ENCODE results near the gene CFAP77. TPM values are rescaled to one million over a fixed set of nuclear protein-coding genes. Genes with fewer than 3 reads are reported as not detected.
A peak's percentile ranks its signal among the peaks of the same experiment; 100 is the strongest.

CFAP77 gene
- total RNA-seq, 1 experiment from 2014 or later, result not detected

DNA sequence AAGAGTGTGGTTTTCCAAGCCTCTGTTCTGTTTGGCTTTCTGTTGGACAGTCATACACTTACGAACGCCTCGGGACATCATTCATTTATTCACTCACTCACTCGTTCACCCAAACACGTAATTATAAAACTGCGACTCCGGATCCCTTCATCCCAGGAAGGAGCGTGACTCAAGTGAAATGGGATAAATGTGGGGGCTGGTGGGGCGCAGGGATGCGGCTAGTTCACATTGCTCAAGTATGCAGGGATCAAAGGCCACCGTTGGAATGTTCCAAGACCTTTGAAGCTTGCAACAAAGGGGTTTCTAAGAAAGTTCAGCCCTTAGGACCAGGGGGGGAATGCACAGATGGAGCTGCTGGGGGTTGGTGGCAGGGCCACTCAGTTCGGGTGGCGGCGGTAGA lies 64.2 kb downstream of the CFAP77 start:
- BruUV-seq (replicated peaks), result no TSS peak
- Histone ChIP-seq H3K27me3 (replicated peaks; ENCODE audit: insufficient read depth, low read depth, low read length, poor library complexity) (peaks cover 65% of the 10 kb centered on the region), H3K4me1 (ENCODE audit: insufficient read depth, low read length, poor library complexity, severe bottlenecking) (no peaks in the 10 kb centered on the region), H3K4me3 (ENCODE audit: low read depth, low read length, poor library complexity, severe bottlenecking) (no peak overlapping the region), H3K36me3 (ENCODE audit: insufficient read depth, low read length, poor library complexity, severe bottlenecking) (no peaks in the 10 kb centered on the region), H3K9me3 (ENCODE audit: low read depth, low read length, poor library complexity, severe bottlenecking) (no peaks in the 10 kb centered on the region), H3K27ac (ENCODE audit: low read depth, low read length, poor library complexity, severe bottlenecking) (no peak overlapping the region)
- ChIA-PET CTCF (no interaction called here), POLR2A (ENCODE audit: low non-redundant PET) (no interaction called here)
- no peak for DNase-seq (ENCODE audit: low spot score)
- TF ChIP-seq EZH2 (IDR thresholded peaks at IDR 0.05; ENCODE audit: borderline replicate concordance, low read depth, low read length, poor library complexity, severe bottlenecking), result no peak
- TF ChIP-seq, protein P1, sequence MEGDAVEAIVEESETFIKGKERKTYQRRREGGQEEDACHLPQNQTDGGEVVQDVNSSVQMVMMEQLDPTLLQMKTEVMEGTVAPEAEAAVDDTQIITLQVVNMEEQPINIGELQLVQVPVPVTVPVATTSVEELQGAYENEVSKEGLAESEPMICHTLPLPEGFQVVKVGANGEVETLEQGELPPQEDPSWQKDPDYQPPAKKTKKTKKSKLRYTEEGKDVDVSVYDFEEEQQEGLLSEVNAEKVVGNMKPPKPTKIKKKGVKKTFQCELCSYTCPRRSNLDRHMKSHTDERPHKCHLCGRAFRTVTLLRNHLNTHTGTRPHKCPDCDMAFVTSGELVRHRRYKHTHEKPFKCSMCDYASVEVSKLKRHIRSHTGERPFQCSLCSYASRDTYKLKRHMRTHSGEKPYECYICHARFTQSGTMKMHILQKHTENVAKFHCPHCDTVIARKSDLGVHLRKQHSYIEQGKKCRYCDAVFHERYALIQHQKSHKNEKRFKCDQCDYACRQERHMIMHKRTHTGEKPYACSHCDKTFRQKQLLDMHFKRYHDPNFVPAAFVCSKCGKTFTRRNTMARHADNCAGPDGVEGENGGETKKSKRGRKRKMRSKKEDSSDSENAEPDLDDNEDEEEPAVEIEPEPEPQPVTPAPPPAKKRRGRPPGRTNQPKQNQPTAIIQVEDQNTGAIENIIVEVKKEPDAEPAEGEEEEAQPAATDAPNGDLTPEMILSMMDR (conservative IDR thresholded peaks at IDR 0.05; ENCODE audit: low read depth, low read length), result no peak
- intact Hi-C loops (cut with micrococcal nuclease; ENCODE audit: unreplicated experiment), result no loop called here

DNA sequence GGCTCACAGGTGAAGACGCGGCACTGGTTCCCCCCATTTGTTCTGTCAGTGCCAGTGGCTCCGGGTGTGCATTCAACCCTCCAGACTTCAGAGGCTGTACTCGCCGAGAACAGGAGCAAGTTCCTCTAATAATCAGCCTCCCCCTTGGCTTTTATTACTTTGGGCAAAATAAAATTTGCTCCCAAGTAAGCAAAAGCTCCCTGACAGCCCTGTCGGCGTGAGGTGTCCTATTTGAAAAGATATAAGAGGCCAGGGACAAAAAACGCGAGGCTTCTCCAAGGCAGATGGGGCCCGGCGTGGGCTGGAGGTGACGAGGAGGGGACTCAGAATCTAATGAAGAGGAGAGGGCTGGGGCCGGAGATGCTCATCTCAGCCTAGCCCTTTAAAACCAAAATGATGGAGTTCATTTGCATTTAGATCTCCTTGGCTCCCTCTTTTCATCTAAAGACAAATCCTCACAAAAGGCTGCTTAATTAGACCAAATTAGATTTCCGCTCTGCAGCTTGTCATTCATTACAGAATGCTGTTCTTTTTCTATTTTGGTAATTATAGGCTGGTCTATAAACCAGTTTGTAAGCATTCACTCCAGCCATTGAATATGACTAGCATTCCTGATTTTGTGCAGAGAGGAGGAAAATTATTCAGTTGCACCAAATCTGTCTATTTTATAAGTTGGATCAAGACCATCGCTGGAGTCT lies 68.5 kb downstream of the CFAP77 start:
- H3K27me3 ChIP-seq (replicated peaks; ENCODE audit: insufficient read depth, low read depth, low read length, poor library complexity), result peaks cover 76% of the 10 kb centered on the region
- ChIA-PET POLR2A (ENCODE audit: low non-redundant PET) (no interaction called here), CTCF (no interaction called here)
- no TSS peak for BruUV-seq (replicated peaks)
- no peaks in the 10 kb centered on the region for H3K4me1 ChIP-seq (ENCODE audit: insufficient read depth, low read length, poor library complexity, severe bottlenecking)
- no peak overlapping the region for H3K4me3 ChIP-seq (ENCODE audit: low read depth, low read length, poor library complexity, severe bottlenecking)
- no peak overlapping the region for H3K27ac ChIP-seq (ENCODE audit: low read depth, low read length, poor library complexity, severe bottlenecking)
- peak; percentile 15 for DNase-seq (ENCODE audit: low spot score)
- intact Hi-C loops (cut with micrococcal nuclease; ENCODE audit: unreplicated experiment), result no loop called here
- no peaks in the 10 kb centered on the region for H3K9me3 ChIP-seq (ENCODE audit: low read depth, low read length, poor library complexity, severe bottlenecking)
- peak; percentile 63 for TF ChIP-seq EZH2 (IDR thresholded peaks at IDR 0.05; ENCODE audit: borderline replicate concordance, low read depth, low read length, poor library complexity, severe bottlenecking)
- TF ChIP-seq, protein P1 (conservative IDR thresholded peaks at IDR 0.05; ENCODE audit: low read depth, low read length), result no peak
- no peaks in the 10 kb centered on the region for H3K36me3 ChIP-seq (ENCODE audit: insufficient read depth, low read length, poor library complexity, severe bottlenecking)

DNA sequence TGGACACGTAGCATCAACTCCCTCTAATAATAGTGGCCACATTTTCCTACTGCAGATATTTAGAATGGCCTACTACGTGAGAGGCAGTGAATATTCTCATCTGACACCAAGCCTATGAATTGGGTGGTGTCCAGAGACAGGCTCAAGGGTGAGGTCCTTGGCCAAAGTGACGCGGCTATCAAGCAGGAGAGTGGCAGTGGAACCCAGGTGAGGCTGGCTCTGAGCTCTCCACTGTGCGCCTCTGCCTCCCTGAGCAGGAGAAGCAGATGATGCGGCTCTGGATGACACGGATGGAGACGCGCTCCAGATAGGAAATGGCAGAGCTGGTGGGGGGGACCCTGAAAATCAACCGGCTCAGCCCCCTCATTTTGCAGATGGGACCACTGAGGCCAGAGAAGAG lies 69.7 kb downstream of the CFAP77 start:
- TF ChIP-seq EZH2 (IDR thresholded peaks at IDR 0.05; ENCODE audit: borderline replicate concordance, low read depth, low read length, poor library complexity, severe bottlenecking), result no peak
- TF ChIP-seq, protein P1 (conservative IDR thresholded peaks at IDR 0.05; ENCODE audit: low read depth, low read length), result no peak
- no peak for DNase-seq (ENCODE audit: low spot score)
- H3K27ac ChIP-seq (ENCODE audit: low read depth, low read length, poor library complexity, severe bottlenecking), result no peak overlapping the region
- BruUV-seq (replicated peaks), result no TSS peak
- POLR2A ChIA-PET (ENCODE audit: low non-redundant PET), result no interaction called here
- H3K4me3 ChIP-seq (ENCODE audit: low read depth, low read length, poor library complexity, severe bottlenecking), result no peak overlapping the region
- H3K9me3 ChIP-seq (ENCODE audit: low read depth, low read length, poor library complexity, severe bottlenecking), result no peaks in the 10 kb centered on the region
- H3K36me3 ChIP-seq (ENCODE audit: insufficient read depth, low read length, poor library complexity, severe bottlenecking), result no peaks in the 10 kb centered on the region
- peaks cover 74% of the 10 kb centered on the region for H3K27me3 ChIP-seq (replicated peaks; ENCODE audit: insufficient read depth, low read depth, low read length, poor library complexity)
- CTCF ChIA-PET, result no interaction called here
- intact Hi-C loops (cut with micrococcal nuclease; ENCODE audit: unreplicated experiment), result no loop called here
- no peaks in the 10 kb centered on the region for H3K4me1 ChIP-seq (ENCODE audit: insufficient read depth, low read length, poor library complexity, severe bottlenecking)

Measured in A673 (cell line).